HL-60 (cell line): Measurements from ENCODE around the gene EXOC1.

Experiments used
- DNase-seq, 2 experiments: peaks; one replicate each; pipeline ENCODE4 v3.0.0-alpha.2; 2010 to 2020; ENCODE audit warnings: low read depth in 1 of 2, low spot score in 1 of 2
- H3K27ac ChIP-seq: fragments of 250-450 bp; sonication (Bioruptor Pico); replicated peaks from 2 replicates; pipeline ENCODE4 v1.5.1; 2020; ENCODE audit warnings: mild to moderate bottlenecking, moderate library complexity
- H3K27me3 ChIP-seq: fragments of 250-450 bp; sonication (Bioruptor Pico); 2 replicates; pipeline ENCODE4 v1.5.1; 2021; ENCODE audit warnings: mild to moderate bottlenecking, moderate library complexity; ENCODE audit not compliant: insufficient read depth, poor library complexity, severe bottlenecking
- H3K4me3 ChIP-seq: replicated peaks from 2 replicates; pipeline ENCODE4 v1.5.1; 2011; ENCODE audit warnings: mild to moderate bottlenecking, control low read depth, low read length; ENCODE audit not compliant: insufficient read depth
- GABPA ChIP-seq: IDR thresholded peaks from 2 replicates; pipeline ENCODE4 v1.6.1; 2012; ENCODE audit warnings: low read depth
- POLR2AphosphoS5 ChIP-seq: IDR thresholded peaks from 2 replicates; pipeline ENCODE4 v1.6.1; 2012; ENCODE audit warnings: low read depth
- SPI1 ChIP-seq: IDR thresholded peaks from 2 replicates; pipeline ENCODE4 v1.6.1; 2012; ENCODE audit warnings: low read depth, mild to moderate bottlenecking, borderline replicate concordance
- TF ChIP-seq, protein P1 (sequence below): IDR thresholded peaks from one replicate; pipeline ENCODE4 v1.5.1; 2011; ENCODE audit warnings: low read length, control low read depth, inconsistent platforms; ENCODE audit not compliant: insufficient read depth
- TF ChIP-seq, protein P2 (sequence below): IDR thresholded peaks from 2 replicates; pipeline ENCODE4 v1.6.1; 2012; ENCODE audit warnings: low read depth; ENCODE audit not compliant: insufficient replicate concordance

Gene EXOC1

DNA sequence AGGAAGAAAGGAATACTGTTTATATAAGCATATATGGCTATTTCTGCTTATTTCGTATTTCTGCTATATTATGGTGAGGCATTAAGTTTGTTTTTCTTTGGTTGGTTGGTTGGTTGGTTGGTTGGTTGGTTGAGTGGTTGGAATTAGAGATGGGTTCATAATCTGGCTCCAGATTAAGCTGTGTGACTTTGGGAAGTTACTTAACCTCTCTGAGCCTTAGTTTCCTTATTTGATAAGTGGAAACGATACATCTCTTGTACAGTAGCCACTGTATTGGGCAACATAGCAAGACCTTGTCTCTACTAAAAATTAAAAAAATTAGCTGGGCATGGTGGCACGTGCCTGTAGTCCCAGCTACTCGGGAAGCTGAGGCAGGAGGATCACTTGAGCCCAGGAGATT lies 49.2 kb downstream of the EXOC1 start:
- DNase-seq: no peak
- no peak for TF ChIP-seq GABPA
- H3K4me3 ChIP-seq: no peak overlapping the region

DNA sequence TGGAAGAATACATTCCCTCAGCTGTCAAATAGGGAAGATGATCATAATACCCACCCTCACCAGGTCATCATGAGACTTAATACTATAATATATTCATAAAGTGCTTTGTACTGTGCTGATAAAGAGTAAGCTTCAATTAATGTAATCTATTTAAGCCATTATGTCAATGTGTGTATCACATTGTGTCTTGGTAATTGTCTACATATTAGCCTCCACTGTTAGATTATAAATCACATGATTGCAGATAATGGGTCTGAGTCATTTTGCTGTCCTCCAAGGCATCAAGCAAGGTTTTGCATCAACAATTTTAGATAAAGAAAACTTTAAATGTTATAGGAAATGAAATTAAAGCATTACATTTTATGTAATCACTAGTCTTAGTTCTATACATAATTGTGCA lies 50.1 kb downstream of the EXOC1 start:
- Histone ChIP-seq H3K4me3 (no peak overlapping the region), H3K27ac (no peak overlapping the region), H3K27me3 (no peaks in the 10 kb centered on the region)
- TF ChIP-seq GABPA (no peak), SPI1 (no peak), POLR2AphosphoS5 (no peak)
- TF ChIP-seq, protein P1, sequence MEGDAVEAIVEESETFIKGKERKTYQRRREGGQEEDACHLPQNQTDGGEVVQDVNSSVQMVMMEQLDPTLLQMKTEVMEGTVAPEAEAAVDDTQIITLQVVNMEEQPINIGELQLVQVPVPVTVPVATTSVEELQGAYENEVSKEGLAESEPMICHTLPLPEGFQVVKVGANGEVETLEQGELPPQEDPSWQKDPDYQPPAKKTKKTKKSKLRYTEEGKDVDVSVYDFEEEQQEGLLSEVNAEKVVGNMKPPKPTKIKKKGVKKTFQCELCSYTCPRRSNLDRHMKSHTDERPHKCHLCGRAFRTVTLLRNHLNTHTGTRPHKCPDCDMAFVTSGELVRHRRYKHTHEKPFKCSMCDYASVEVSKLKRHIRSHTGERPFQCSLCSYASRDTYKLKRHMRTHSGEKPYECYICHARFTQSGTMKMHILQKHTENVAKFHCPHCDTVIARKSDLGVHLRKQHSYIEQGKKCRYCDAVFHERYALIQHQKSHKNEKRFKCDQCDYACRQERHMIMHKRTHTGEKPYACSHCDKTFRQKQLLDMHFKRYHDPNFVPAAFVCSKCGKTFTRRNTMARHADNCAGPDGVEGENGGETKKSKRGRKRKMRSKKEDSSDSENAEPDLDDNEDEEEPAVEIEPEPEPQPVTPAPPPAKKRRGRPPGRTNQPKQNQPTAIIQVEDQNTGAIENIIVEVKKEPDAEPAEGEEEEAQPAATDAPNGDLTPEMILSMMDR: no peak
- TF ChIP-seq, protein P2, sequence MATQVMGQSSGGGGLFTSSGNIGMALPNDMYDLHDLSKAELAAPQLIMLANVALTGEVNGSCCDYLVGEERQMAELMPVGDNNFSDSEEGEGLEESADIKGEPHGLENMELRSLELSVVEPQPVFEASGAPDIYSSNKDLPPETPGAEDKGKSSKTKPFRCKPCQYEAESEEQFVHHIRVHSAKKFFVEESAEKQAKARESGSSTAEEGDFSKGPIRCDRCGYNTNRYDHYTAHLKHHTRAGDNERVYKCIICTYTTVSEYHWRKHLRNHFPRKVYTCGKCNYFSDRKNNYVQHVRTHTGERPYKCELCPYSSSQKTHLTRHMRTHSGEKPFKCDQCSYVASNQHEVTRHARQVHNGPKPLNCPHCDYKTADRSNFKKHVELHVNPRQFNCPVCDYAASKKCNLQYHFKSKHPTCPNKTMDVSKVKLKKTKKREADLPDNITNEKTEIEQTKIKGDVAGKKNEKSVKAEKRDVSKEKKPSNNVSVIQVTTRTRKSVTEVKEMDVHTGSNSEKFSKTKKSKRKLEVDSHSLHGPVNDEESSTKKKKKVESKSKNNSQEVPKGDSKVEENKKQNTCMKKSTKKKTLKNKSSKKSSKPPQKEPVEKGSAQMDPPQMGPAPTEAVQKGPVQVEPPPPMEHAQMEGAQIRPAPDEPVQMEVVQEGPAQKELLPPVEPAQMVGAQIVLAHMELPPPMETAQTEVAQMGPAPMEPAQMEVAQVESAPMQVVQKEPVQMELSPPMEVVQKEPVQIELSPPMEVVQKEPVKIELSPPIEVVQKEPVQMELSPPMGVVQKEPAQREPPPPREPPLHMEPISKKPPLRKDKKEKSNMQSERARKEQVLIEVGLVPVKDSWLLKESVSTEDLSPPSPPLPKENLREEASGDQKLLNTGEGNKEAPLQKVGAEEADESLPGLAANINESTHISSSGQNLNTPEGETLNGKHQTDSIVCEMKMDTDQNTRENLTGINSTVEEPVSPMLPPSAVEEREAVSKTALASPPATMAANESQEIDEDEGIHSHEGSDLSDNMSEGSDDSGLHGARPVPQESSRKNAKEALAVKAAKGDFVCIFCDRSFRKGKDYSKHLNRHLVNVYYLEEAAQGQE: no peak
- DNase-seq: no peak

More for the DNA sequence above, 49.2 kb downstream of the EXOC1 start:
- Histone ChIP-seq H3K27ac (no peak overlapping the region), H3K27me3 (no peaks in the 10 kb centered on the region)

DNA sequence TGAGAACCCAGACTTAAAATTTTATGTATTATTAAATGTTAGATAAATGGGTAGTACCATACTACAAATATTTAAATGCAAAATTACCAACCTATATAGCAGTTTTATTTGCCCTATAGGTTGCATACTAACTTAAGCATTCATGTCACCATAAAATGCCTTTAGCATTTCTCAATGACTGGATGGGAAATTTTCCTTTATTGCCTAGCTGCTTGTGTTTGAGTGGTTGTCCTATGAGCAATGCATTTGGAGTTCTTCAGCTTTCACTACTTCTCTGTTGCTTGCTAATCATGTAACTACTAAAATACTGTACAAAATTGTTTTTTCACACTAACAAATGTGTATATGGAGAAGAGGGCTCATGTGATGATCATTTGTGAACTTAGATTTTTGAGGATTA lies 51.1 kb downstream of the EXOC1 start:
- Histone ChIP-seq H3K27me3 (no peaks in the 10 kb centered on the region), H3K27ac (no peak overlapping the region), H3K4me3 (no peak overlapping the region)
- no peak for DNase-seq
- TF ChIP-seq GABPA: no peak
- TF ChIP-seq, protein P2: no peak
- TF ChIP-seq, protein P1: no peak
- no peak for TF ChIP-seq SPI1
- TF ChIP-seq POLR2AphosphoS5: no peak

DNA sequence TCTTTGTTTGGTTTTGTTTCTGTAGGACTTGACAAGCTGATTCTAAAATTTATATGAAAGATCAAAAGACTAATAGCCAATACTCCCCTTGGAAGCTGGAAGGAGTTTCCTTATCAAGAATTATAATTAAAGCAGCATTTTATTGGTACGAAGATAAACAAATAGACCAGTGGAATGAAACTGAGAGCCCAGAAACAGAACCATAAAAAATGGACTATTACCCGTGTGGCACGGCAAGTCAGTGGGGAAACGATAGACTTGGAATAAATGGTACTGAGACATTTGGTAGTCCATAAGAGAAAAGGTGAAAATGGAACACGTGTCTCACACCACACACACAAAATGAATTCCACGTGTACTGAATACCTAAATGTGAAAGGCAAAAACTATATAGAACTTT lies 52.9 kb downstream of the EXOC1 start:
- H3K27me3 ChIP-seq: no peaks in the 10 kb centered on the region
- H3K27ac ChIP-seq: no peak overlapping the region
- DNase-seq: no peak
- TF ChIP-seq, protein P1: no peak
- TF ChIP-seq, protein P2: no peak
- TF ChIP-seq POLR2AphosphoS5: no peak
- TF ChIP-seq SPI1: no peak
- no peak for TF ChIP-seq GABPA
- H3K4me3 ChIP-seq: no peak overlapping the region
